ENCODE measurements around the gene EML6.

EML6 gene

DNA sequence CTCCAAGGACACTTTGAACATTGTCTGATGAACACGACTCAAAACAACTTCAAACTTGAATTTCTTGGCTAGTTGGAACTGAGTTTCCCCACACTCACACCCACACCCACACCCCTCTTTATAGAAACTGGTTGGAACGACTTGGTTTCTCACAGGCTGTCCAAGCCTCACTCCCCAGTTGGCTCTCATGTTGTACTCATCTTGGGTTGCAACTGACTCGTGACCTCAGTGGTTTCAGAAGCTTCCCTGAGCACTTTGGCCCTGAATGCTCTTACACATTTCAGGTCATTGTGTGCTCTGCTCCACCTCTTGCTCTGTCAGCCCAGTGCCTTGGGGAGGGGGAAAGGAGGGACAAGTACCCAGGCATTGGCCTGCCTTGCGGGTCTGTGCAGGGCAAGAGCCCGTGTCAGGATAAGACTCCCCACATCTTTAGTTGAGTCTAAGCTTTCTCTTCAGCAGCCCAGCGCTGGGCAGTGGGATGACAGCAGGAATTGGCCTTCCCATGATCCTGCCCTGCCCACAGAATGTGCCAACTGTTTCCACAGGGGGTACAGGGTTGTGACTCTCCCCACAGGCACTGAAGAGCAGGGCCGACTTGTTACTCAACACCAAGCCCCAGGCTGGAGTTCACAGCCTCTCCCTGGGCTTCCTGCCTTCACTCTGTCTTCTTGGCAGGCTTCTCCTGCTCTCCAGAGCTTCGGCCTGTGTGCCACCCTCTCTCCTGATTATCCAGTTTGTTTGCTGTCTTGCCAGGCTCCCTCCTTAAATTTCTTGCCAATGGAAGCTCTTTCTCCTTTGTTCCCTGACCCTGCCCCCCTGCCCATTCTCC is 222.1 kb downstream of the EML6 start:
- TF ChIP-seq POLR2A (IDR thresholded peaks at IDR 0.05; ENCODE audit: extremely low read depth, insufficient read length) (no peak), MYC (IDR thresholded peaks at IDR 0.05; ENCODE audit: low read depth, low read length) (no peak), CTCF (IDR thresholded peaks at IDR 0.05; ENCODE audit: low read depth, low read length) (no peak)
- TF ChIP-seq, protein P1, sequence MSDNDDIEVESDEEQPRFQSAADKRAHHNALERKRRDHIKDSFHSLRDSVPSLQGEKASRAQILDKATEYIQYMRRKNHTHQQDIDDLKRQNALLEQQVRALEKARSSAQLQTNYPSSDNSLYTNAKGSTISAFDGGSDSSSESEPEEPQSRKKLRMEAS (IDR thresholded peaks at IDR 0.05; ENCODE audit: low read depth, low read length): no peak
- no peak overlapping the region for H3K4me3 ChIP-seq (ENCODE audit: low read depth, low read length)
- DNase-seq (ENCODE audit: low read depth): peak; percentile 46

GRCh38 chr2:54946220-54946805 is 222.9 kb downstream of the EML6 start:
- no peak overlapping the region for H3K4me3 ChIP-seq (ENCODE audit: low read depth, low read length)
- TF ChIP-seq, protein P1 (IDR thresholded peaks at IDR 0.05; ENCODE audit: low read depth, low read length): no peak
- TF ChIP-seq CTCF (IDR thresholded peaks at IDR 0.05; ENCODE audit: low read depth, low read length) (no peak), POLR2A (IDR thresholded peaks at IDR 0.05; ENCODE audit: extremely low read depth, insufficient read length) (no peak), MYC (IDR thresholded peaks at IDR 0.05; ENCODE audit: low read depth, low read length) (no peak)
- no peak for DNase-seq (ENCODE audit: low read depth)

- TF ChIP-seq, protein P1 (IDR thresholded peaks at IDR 0.05; ENCODE audit: low read depth, low read length): no peak
- TF ChIP-seq MYC (IDR thresholded peaks at IDR 0.05; ENCODE audit: low read depth, low read length) (no peak), CTCF (IDR thresholded peaks at IDR 0.05; ENCODE audit: low read depth, low read length) (no peak), POLR2A (IDR thresholded peaks at IDR 0.05; ENCODE audit: extremely low read depth, insufficient read length) (no peak)
- DNase-seq (ENCODE audit: low read depth): no peak
- H3K4me3 ChIP-seq (ENCODE audit: low read depth, low read length): no peak overlapping the region
These were observed 223.7 kb downstream of the EML6 start for GRCh38 chr2:54947136-54947535.

DNA sequence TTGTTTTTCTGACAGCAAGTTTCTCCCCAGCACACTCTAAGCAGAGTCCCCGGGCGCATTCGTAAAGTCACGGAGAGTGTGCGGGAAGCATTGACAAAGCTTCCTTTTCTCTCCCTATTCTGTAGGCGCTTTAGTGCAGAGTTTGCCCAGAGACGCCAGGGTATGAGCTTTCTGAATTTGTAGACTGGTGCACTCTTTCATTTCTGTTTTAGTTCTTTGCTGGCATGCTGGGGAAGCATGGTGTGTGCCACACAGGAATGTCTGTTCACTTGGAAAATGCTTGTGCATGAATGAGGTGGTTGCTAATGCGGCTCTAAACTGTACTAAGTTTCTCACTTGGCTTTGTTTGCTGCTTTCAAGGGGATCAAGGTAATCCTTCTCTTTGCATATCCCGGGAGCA is 224.2 kb downstream of the EML6 start:
- no peak overlapping the region for H3K4me3 ChIP-seq (ENCODE audit: low read depth, low read length)
- no peak for DNase-seq (ENCODE audit: low read depth)
- TF ChIP-seq CTCF (IDR thresholded peaks at IDR 0.05; ENCODE audit: low read depth, low read length) (no peak), POLR2A (IDR thresholded peaks at IDR 0.05; ENCODE audit: extremely low read depth, insufficient read length) (no peak), MYC (IDR thresholded peaks at IDR 0.05; ENCODE audit: low read depth, low read length) (no peak)
- TF ChIP-seq, protein P1 (IDR thresholded peaks at IDR 0.05; ENCODE audit: low read depth, low read length): no peak

- DNase-seq (ENCODE audit: low read depth): no peak
- no peak overlapping the region for H3K4me3 ChIP-seq (ENCODE audit: low read depth, low read length)
- TF ChIP-seq CTCF (IDR thresholded peaks at IDR 0.05; ENCODE audit: low read depth, low read length) (no peak), MYC (IDR thresholded peaks at IDR 0.05; ENCODE audit: low read depth, low read length) (no peak), POLR2A (IDR thresholded peaks at IDR 0.05; ENCODE audit: extremely low read depth, insufficient read length) (no peak)
- TF ChIP-seq, protein P1 (IDR thresholded peaks at IDR 0.05; ENCODE audit: low read depth, low read length): no peak
These were observed 224.7 kb downstream of the EML6 start for GRCh38 chr2:54948120-54948519.
